Mucosa of gallbladder (tissue), 1 donor: Measurements from ENCODE around the gene NT5DC3. TPM values are rescaled to one million over a fixed set of nuclear protein-coding genes. Genes with fewer than 3 reads are reported as not detected.
A peak's percentile ranks its signal among the peaks of the same experiment; 100 is the strongest.

Source experiments
- DNase-seq: peaks from one replicate; pipeline ENCODE4 v3.0.0-alpha.2; 2020; ENCODE audit warnings: low spot score
- total RNA-seq: library from RNA; stranded (reverse); gene quantifications from one replicate; pipeline ENCODE4 v1.2.1, GENCODE V29; 2021
- donor health status: DM: no; HTN: no; CAD: no.

Gene NT5DC3
- 17.0 TPM for total RNA-seq

- DNase-seq: peak; percentile 80
Observed at GRCh38 chr12:103840876-103841689, at the start of gene NT5DC3. NT5DC3 (minus strand) TSS chr12:103841234; CDS start chr12:103841156, 78 bp downstream.

- DNase-seq: no peak
Observed at GRCh38 chr12:103887738-103888137, 46.7 kb upstream of the NT5DC3 start.

- no peak for DNase-seq
Observed at GRCh38 chr12:103886195-103886797, 45.3 kb upstream of the NT5DC3 start.

- DNase-seq: peak; percentile 22
Observed at GRCh38 chr12:103884316-103884715, 43.3 kb upstream of the NT5DC3 start.

- DNase-seq: no peak
Observed at GRCh38 chr12:103883908-103884307, 42.9 kb upstream of the NT5DC3 start.

GRCh38 chr12:103882861-103883596, 42.0 kb upstream of the NT5DC3 start:
- DNase-seq: no peak

GRCh38 chr12:103881261-103881660, 40.2 kb upstream of the NT5DC3 start:
- DNase-seq: no peak

- DNase-seq: no peak
Observed at GRCh38 chr12:103880299-103881142, 39.5 kb upstream of the NT5DC3 start.

- DNase-seq: no peak
Observed at GRCh38 chr12:103879878-103880277, 38.8 kb upstream of the NT5DC3 start.

GRCh38 chr12:103879048-103879692, 38.1 kb upstream of the NT5DC3 start:
- DNase-seq: no peak

- peak; percentile 51 for DNase-seq
Observed at GRCh38 chr12:103877934-103878510, 37.0 kb upstream of the NT5DC3 start.

GRCh38 chr12:103877288-103877687, 36.3 kb upstream of the NT5DC3 start:
- no peak for DNase-seq

GRCh38 chr12:103875666-103876065, 34.6 kb upstream of the NT5DC3 start:
- DNase-seq: no peak

- DNase-seq: no peak
Observed at GRCh38 chr12:103868215-103868614, 27.2 kb upstream of the NT5DC3 start.

GRCh38 chr12:103865151-103865730, 24.2 kb upstream of the NT5DC3 start:
- no peak for DNase-seq

- DNase-seq: no peak
Observed at GRCh38 chr12:103864710-103865109, 23.7 kb upstream of the NT5DC3 start.

- DNase-seq: peak; percentile 86
Observed at GRCh38 chr12:103858953-103859601, 18.0 kb upstream of the NT5DC3 start.

GRCh38 chr12:103858335-103858734, 17.3 kb upstream of the NT5DC3 start:
- DNase-seq: no peak

- DNase-seq: no peak
Observed at GRCh38 chr12:103857164-103857563, 16.1 kb upstream of the NT5DC3 start.
